ENCODE measurements around the gene RELB. TPM values are rescaled to one million over a fixed set of nuclear protein-coding genes. Genes with fewer than 3 reads are reported as not detected.

RELB gene
- total and polyA plus RNA-seq, 10 of the 15 experiments (the other 5 are each of a cell fraction or from before 2014, with no cell fraction given), result 0.66 to 43.8 (median 12.8) TPM

GRCh38 chr19:45023048-45023447 lies 21.8 kb downstream of the RELB start (continued):
- no peak for TF ChIP-seq E4F1 (IDR thresholded peaks at IDR 0.05; ENCODE audit: borderline replicate concordance, partially characterized antibody)
- TF ChIP-seq, protein P1, sequence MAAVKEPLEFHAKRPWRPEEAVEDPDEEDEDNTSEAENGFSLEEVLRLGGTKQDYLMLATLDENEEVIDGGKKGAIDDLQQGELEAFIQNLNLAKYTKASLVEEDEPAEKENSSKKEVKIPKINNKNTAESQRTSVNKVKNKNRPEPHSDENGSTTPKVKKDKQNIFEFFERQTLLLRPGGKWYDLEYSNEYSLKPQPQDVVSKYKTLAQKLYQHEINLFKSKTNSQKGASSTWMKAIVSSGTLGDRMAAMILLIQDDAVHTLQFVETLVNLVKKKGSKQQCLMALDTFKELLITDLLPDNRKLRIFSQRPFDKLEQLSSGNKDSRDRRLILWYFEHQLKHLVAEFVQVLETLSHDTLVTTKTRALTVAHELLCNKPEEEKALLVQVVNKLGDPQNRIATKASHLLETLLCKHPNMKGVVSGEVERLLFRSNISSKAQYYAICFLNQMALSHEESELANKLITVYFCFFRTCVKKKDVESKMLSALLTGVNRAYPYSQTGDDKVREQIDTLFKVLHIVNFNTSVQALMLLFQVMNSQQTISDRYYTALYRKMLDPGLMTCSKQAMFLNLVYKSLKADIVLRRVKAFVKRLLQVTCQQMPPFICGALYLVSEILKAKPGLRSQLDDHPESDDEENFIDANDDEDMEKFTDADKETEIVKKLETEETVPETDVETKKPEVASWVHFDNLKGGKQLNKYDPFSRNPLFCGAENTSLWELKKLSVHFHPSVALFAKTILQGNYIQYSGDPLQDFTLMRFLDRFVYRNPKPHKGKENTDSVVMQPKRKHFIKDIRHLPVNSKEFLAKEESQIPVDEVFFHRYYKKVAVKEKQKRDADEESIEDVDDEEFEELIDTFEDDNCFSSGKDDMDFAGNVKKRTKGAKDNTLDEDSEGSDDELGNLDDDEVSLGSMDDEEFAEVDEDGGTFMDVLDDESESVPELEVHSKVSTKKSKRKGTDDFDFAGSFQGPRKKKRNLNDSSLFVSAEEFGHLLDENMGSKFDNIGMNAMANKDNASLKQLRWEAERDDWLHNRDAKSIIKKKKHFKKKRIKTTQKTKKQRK (IDR thresholded peaks at IDR 0.05; ENCODE audit: low read depth, low read length), result no peak
- TF ChIP-seq JUND (IDR thresholded peaks at IDR 0.05; ENCODE audit: low read depth, low read length), result no peak

GRCh38 chr19:45025264-45025663 lies 24.0 kb downstream of the RELB start:
- WGBS (ENCODE audit: insufficient coverage, insufficient replicate concordance, low lambda C conversion rate, missing lambda C conversion rate), result 99% methylated on average over 9 of the region's 9 CpGs
- TF ChIP-seq POLR2A (IDR thresholded peaks at IDR 0.05; ENCODE audit: low read depth, low read length) (peak; percentile 35; the same call in 1 of the 2 replicates), CTCF (IDR thresholded peaks at IDR 0.05 in 2 of 3, conservative IDR thresholded peaks at IDR 0.05 in 1 of 3; ENCODE audit: control insufficient read depth in 2 of 3, extremely low read depth in 1 of 3, insufficient read depth in 1 of 3, low read depth in 3 of 3, low read length in 3 of 3) (no peak)
- TF ChIP-seq, protein P2, sequence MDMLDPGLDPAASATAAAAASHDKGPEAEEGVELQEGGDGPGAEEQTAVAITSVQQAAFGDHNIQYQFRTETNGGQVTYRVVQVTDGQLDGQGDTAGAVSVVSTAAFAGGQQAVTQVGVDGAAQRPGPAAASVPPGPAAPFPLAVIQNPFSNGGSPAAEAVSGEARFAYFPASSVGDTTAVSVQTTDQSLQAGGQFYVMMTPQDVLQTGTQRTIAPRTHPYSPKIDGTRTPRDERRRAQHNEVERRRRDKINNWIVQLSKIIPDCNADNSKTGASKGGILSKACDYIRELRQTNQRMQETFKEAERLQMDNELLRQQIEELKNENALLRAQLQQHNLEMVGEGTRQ (IDR thresholded peaks at IDR 0.05; ENCODE audit: borderline replicate concordance, low read depth, low read length), result no peak
- Histone ChIP-seq H3K36me3 (ENCODE audit: control insufficient read depth in 2 of 2, insufficient read depth in 2 of 2, low read length in 1 of 2) (peaks cover 8 to 12% of the 10 kb centered on the region in 2 experiments; a peak in 3 of 4 replicates), H3K4me2 (ENCODE audit: control insufficient read depth, insufficient read depth) (no peak overlapping the region), H3K27me3 (replicated peaks in 1 of 2; ENCODE audit: control insufficient read depth in 2 of 2, insufficient read depth in 2 of 2, low read length in 1 of 2) (no peaks in the 10 kb centered on the region), H3K9ac (ENCODE audit: control insufficient read depth, insufficient read depth, low read length) (no peak overlapping the region), H3K4me3 (no peak overlapping the region), H3K79me2 (ENCODE audit: control insufficient read depth, insufficient read depth, low read length) (no peaks in the 10 kb centered on the region), H3K4me1 (ENCODE audit: control insufficient read depth, insufficient read depth, low read length) (no peaks in the 10 kb centered on the region), H4K20me1 (ENCODE audit: control insufficient read depth, insufficient read depth) (no peaks in the 10 kb centered on the region), H2AFZ (ENCODE audit: control insufficient read depth, low read depth, low read length) (no peak overlapping the region), H3K9me3 (replicated peaks; ENCODE audit: control insufficient read depth, insufficient read depth, low read length) (no peaks in the 10 kb centered on the region), H3K27ac (ENCODE audit: control insufficient read depth, insufficient read depth) (no peak overlapping the region)
- BruUV-seq (replicated peaks), result no TSS peak
- ChIA-PET POLR2A (no interaction called here), CTCF (interaction anchor here (1.8 kb wide), 1 partner anchor 14 kb away, joined by 7 read pairs; the partner anchor contains the start of gene CLASRP), SMC1A (ENCODE audit: uncharacterized antibody, unreplicated experiment) (interaction anchor here (1.4 kb wide), 1 partner anchor 14 kb away, joined by 3 read pairs; the partner anchor contains the start of gene CLASRP), RAD21 (ENCODE audit: unreplicated experiment) (no interaction called here)
- FAIRE-seq, result no peak
- DNase-seq (ENCODE audit: low read depth, low spot score), result no peak
- in situ Hi-C loops (cut with MboI), result no loop called here
- ATAC-seq, result no peak
- intact Hi-C loops (cut with micrococcal nuclease; ENCODE audit: unreplicated experiment), result no loop called here
